Mesendoderm (in vitro differentiated cells): ENCODE measurements around the gene LAD1.

ENCODE experiments used
- DNase-seq: peaks from one replicate; pipeline ENCODE4 v3.0.0; 2013
- H2AK5ac ChIP-seq: 2 replicates; pipeline ENCODE4 v1.6.1; 2013; ENCODE audit warnings: low read length, inconsistent platforms
- H2BK120ac ChIP-seq: 2 replicates; pipeline ENCODE4 v1.6.1; 2013; ENCODE audit warnings: low read depth, mild to moderate bottlenecking, low read length, moderate library complexity, mixed read lengths
- H2BK15ac ChIP-seq: replicated peaks from 2 replicates; pipeline ENCODE4 v1.6.1; 2013; ENCODE audit warnings: low read depth, mild to moderate bottlenecking, moderate library complexity
- H2BK5ac ChIP-seq: 2 replicates; pipeline ENCODE4 v1.6.1; 2013; ENCODE audit warnings: low read length, inconsistent platforms
- H3K18ac ChIP-seq: 2 replicates; pipeline ENCODE4 v1.6.1; 2013; ENCODE audit warnings: mild to moderate bottlenecking, low read length, mixed read lengths
- H3K23ac ChIP-seq: one replicate; pipeline ENCODE4 v1.6.1; 2013; ENCODE audit warnings: low read length
- H3K27ac ChIP-seq: 2 replicates; pipeline ENCODE4 v1.5.1; 2013; ENCODE audit warnings: low read depth, mild to moderate bottlenecking, inconsistent platforms, low read length, moderate library complexity
- H3K27me3 ChIP-seq: 2 replicates; pipeline ENCODE4 v1.6.1; 2013; ENCODE audit warnings: low read length, control low read depth, mild to moderate bottlenecking, inconsistent platforms; ENCODE audit not compliant: insufficient read depth, poor library complexity
- H3K36me3 ChIP-seq: 2 replicates; pipeline ENCODE4 v1.6.1; 2013; ENCODE audit warnings: low read length, inconsistent platforms; ENCODE audit not compliant: control insufficient read depth, insufficient read depth
- H3K4ac ChIP-seq: one replicate; pipeline ENCODE4 v1.6.1; 2013; ENCODE audit warnings: low read depth, mild to moderate bottlenecking, low read length, moderate library complexity
- H3K4me1 ChIP-seq: 2 replicates; pipeline ENCODE4 v1.6.1; 2013; ENCODE audit warnings: low read depth, low read length, inconsistent platforms; ENCODE audit not compliant: control insufficient read depth
- H3K4me2 ChIP-seq: 2 replicates; pipeline ENCODE4 v1.6.1; 2013; ENCODE audit warnings: low read length
- H3K4me3 ChIP-seq: 2 replicates; pipeline ENCODE4 v1.5.1; 2013; ENCODE audit warnings: mild to moderate bottlenecking, low read length
- H3K56ac ChIP-seq: one replicate; pipeline ENCODE4 v1.6.1; 2013; ENCODE audit warnings: low read length
- H3K79me1 ChIP-seq: 2 replicates; pipeline ENCODE4 v1.6.1; 2013; ENCODE audit warnings: low read length, inconsistent platforms
- H3K79me2 ChIP-seq: 2 replicates; pipeline ENCODE4 v1.6.1; 2013; ENCODE audit warnings: mild to moderate bottlenecking, low read length; ENCODE audit not compliant: control insufficient read depth, insufficient read depth
- H3K9ac ChIP-seq: 2 replicates; pipeline ENCODE4 v1.6.1; 2013; ENCODE audit warnings: low read length, inconsistent platforms
- H4K5ac ChIP-seq: one replicate; pipeline ENCODE4 v1.6.1; 2013; ENCODE audit warnings: low read length
- H4K8ac ChIP-seq: one replicate; pipeline ENCODE4 v1.6.1; 2013; ENCODE audit warnings: low read depth, mild to moderate bottlenecking, control low read depth, low read length, moderate library complexity
- WGBS: extraction: QIAGEN DNeasy Blood & Tissue Kit; methylation state at CpG from one replicate; pipeline ENCODE4 v1.1.7; 2013; ENCODE audit warnings: low lambda C conversion rate, missing lambda C conversion rate; ENCODE audit not compliant: insufficient coverage; ENCODE audit errors: extremely low coverage; 5-methylcytosine and 5-hydroxymethylcytosine counted together

LAD1 gene

GRCh38 chr1:201334325-201335173 is 64.6 kb downstream of the LAD1 start:
- Histone ChIP-seq H3K4ac (no peak overlapping the region), H4K8ac (no peak overlapping the region), H2BK5ac (no peak overlapping the region), H2AK5ac (no peak overlapping the region), H3K4me2 (no peak overlapping the region), H3K56ac (no peak overlapping the region), H3K23ac (no peak overlapping the region), H3K4me1 (no peaks in the 10 kb centered on the region), H3K36me3 (no peaks in the 10 kb centered on the region), H3K79me2 (no peaks in the 10 kb centered on the region), H3K9ac (no peak overlapping the region), H3K18ac (no peak overlapping the region), H3K27me3 (no peaks in the 10 kb centered on the region), H3K4me3 (no peak overlapping the region), H4K5ac (no peak overlapping the region), H2BK15ac (no peak overlapping the region), H2BK120ac (no peak overlapping the region), H3K27ac (no peak overlapping the region), H3K79me1 (no peaks in the 10 kb centered on the region)
- WGBS: no CpG with 5 or more reads among the region's 11 CpGs
- DNase-seq: no peak

- Histone ChIP-seq H3K36me3 (no peaks in the 10 kb centered on the region), H3K79me2 (no peaks in the 10 kb centered on the region), H4K5ac (no peak overlapping the region), H3K9ac (no peak overlapping the region), H3K23ac (no peak overlapping the region), H3K4me1 (no peaks in the 10 kb centered on the region), H3K4me3 (no peak overlapping the region), H3K79me1 (no peaks in the 10 kb centered on the region), H3K27ac (no peak overlapping the region), H4K8ac (no peak overlapping the region), H3K4ac (no peak overlapping the region), H3K18ac (no peak overlapping the region), H2AK5ac (no peak overlapping the region), H2BK5ac (no peak overlapping the region), H2BK15ac (no peak overlapping the region), H3K4me2 (no peak overlapping the region), H3K56ac (no peak overlapping the region), H2BK120ac (no peak overlapping the region), H3K27me3 (no peaks in the 10 kb centered on the region)
- no peak for DNase-seq
- WGBS: no CpG with 5 or more reads among the region's 10 CpGs
These were observed 66.3 kb downstream of the LAD1 start for GRCh38 chr1:201332616-201333335.

- WGBS: no CpG with 5 or more reads among the region's 8 CpGs
- no peaks in the 10 kb centered on the region for H3K79me1 ChIP-seq
- no peaks in the 10 kb centered on the region for H3K4me1 ChIP-seq
- no peaks in the 10 kb centered on the region for H3K36me3 ChIP-seq
- no peak for DNase-seq
- H3K56ac ChIP-seq: no peak overlapping the region
- no peak overlapping the region for H3K4ac ChIP-seq
- H2AK5ac ChIP-seq: no peak overlapping the region
- no peak overlapping the region for H3K18ac ChIP-seq
- H2BK120ac ChIP-seq: no peak overlapping the region
- no peaks in the 10 kb centered on the region for H3K79me2 ChIP-seq
- no peak overlapping the region for H2BK15ac ChIP-seq
- H3K4me2 ChIP-seq: no peak overlapping the region
- H2BK5ac ChIP-seq: no peak overlapping the region
- no peak overlapping the region for H3K23ac ChIP-seq
- no peak overlapping the region for H4K5ac ChIP-seq
- no peaks in the 10 kb centered on the region for H3K27me3 ChIP-seq
- H4K8ac ChIP-seq: no peak overlapping the region
- H3K27ac ChIP-seq: no peak overlapping the region
- no peak overlapping the region for H3K4me3 ChIP-seq
- H3K9ac ChIP-seq: no peak overlapping the region
These were observed 67.1 kb downstream of the LAD1 start for GRCh38 chr1:201332021-201332420.

- H3K56ac ChIP-seq: no peak overlapping the region
- no peak overlapping the region for H3K27ac ChIP-seq
- no CpG with 5 or more reads among the region's 7 CpGs for WGBS
- H4K8ac ChIP-seq: no peak overlapping the region
- no peak overlapping the region for H3K4ac ChIP-seq
- H2BK120ac ChIP-seq: no peak overlapping the region
- no peak overlapping the region for H2AK5ac ChIP-seq
- H3K4me1 ChIP-seq: no peaks in the 10 kb centered on the region
- H3K23ac ChIP-seq: no peak overlapping the region
- no peak for DNase-seq
- H3K79me2 ChIP-seq: no peaks in the 10 kb centered on the region
- no peak overlapping the region for H2BK15ac ChIP-seq
- H3K79me1 ChIP-seq: no peaks in the 10 kb centered on the region
- H3K18ac ChIP-seq: no peak overlapping the region
- H3K4me2 ChIP-seq: no peak overlapping the region
- H4K5ac ChIP-seq: no peak overlapping the region
- no peak overlapping the region for H2BK5ac ChIP-seq
- H3K9ac ChIP-seq: no peak overlapping the region
- no peak overlapping the region for H3K4me3 ChIP-seq
- no peaks in the 10 kb centered on the region for H3K27me3 ChIP-seq
- no peaks in the 10 kb centered on the region for H3K36me3 ChIP-seq
These were observed 68.0 kb downstream of the LAD1 start for GRCh38 chr1:201331166-201331565.
